Liver (tissue), 9 donors: ENCODE results near the gene DDX5. TPM values are rescaled to one million over a fixed set of nuclear protein-coding genes. Genes with fewer than 3 reads are reported as not detected.

Experiments
- DNase-seq: peaks from one replicate; pipeline ENCODE4 v3.0.0-alpha.2; 2017; ENCODE audit warnings: low spot score
- H3K27ac ChIP-seq, 2 donors: one replicate each; pipeline ENCODE4 v1.7.0; 2013; ENCODE audit warnings: inconsistent platforms in 2 of 2, low read length in 2 of 2, control low read depth in 1 of 2, low read depth in 1 of 2, mild to moderate bottlenecking in 1 of 2
- H3K27me3 ChIP-seq, 4 donors: one replicate each; pipeline versions ENCODE4 v1.6.1 to v1.7.0; 2013; ENCODE audit warnings: low read length in 3 of 4, inconsistent platforms in 1 of 4, mild to moderate bottlenecking in 1 of 4, moderate library complexity in 1 of 4; ENCODE audit not compliant: control insufficient read depth in 4 of 4, insufficient read depth in 4 of 4
- H3K36me3 ChIP-seq, 4 donors: one replicate each; pipeline versions ENCODE4 v1.6.1 to v1.7.0; 2013; ENCODE audit warnings: low read length in 3 of 4, mild to moderate bottlenecking in 3 of 4, low read depth in 1 of 4, moderate library complexity in 1 of 4; ENCODE audit not compliant: control insufficient read depth in 4 of 4, insufficient read depth in 3 of 4
- H3K4me1 ChIP-seq, 4 donors: one replicate each; pipeline versions ENCODE4 v1.6.1 to v1.7.0; 2013; ENCODE audit warnings: low read length in 3 of 4, mild to moderate bottlenecking in 3 of 4, moderate library complexity in 1 of 4; ENCODE audit not compliant: control insufficient read depth in 4 of 4, insufficient read depth in 4 of 4
- H3K4me3 ChIP-seq, 3 donors: one replicate each; pipeline versions ENCODE4 v1.6.1 to v1.7.0; 2013; ENCODE audit warnings: low read length in 3 of 3, control low read depth in 1 of 3, low read depth in 1 of 3, mild to moderate bottlenecking in 1 of 3
- H3K9ac ChIP-seq, 2 donors: one replicate each; pipeline ENCODE4 v1.7.0; 2013; ENCODE audit warnings: low read length in 2 of 2, mild to moderate bottlenecking in 2 of 2, moderate library complexity in 2 of 2, control low read depth in 1 of 2, low read depth in 1 of 2
- H3K9me3 ChIP-seq, 4 donors: one replicate each; pipeline versions ENCODE4 v1.6.1 to v1.7.0; 2013; ENCODE audit warnings: low read length in 3 of 4; ENCODE audit not compliant: control insufficient read depth in 4 of 4
- ATF3 ChIP-seq: IDR thresholded peaks from 2 replicates; pipeline ENCODE4 v1.6.1; 2016; ENCODE audit warnings: antibody characterized with exemption
- EGR1 ChIP-seq, 2 donors: IDR thresholded peaks; 2 replicates each; pipeline ENCODE4 v1.6.1; 2016 to 2018; ENCODE audit warnings: antibody characterized with exemption in 2 of 2, low read depth in 2 of 2
- FOXA2 ChIP-seq: IDR thresholded peaks from 2 replicates; pipeline ENCODE4 v1.6.1; 2016; ENCODE audit warnings: antibody characterized with exemption
- GABPA ChIP-seq, 2 donors: IDR thresholded peaks in 1 of 2; conservative IDR thresholded peaks in 1 of 2; 2 replicates each; pipeline ENCODE4 v1.6.1; 2016; ENCODE audit warnings: antibody characterized with exemption in 2 of 2, mild to moderate bottlenecking in 1 of 2, moderate library complexity in 1 of 2
- HNF4A ChIP-seq, 2 donors: conservative IDR thresholded peaks; 2 replicates each; pipeline ENCODE4 v1.6.1; 2016; ENCODE audit warnings: antibody characterized with exemption in 2 of 2, mild to moderate bottlenecking in 2 of 2
- HNF4G ChIP-seq: IDR thresholded peaks from 2 replicates; pipeline ENCODE4 v1.6.1; 2016; ENCODE audit warnings: antibody characterized with exemption
- JUND ChIP-seq, 2 donors: IDR thresholded peaks; 2 replicates each; pipeline ENCODE4 v1.6.1; 2016; ENCODE audit warnings: antibody characterized with exemption in 2 of 2
- NR2F2 ChIP-seq: IDR thresholded peaks from 2 replicates; pipeline ENCODE4 v1.6.1; 2016; ENCODE audit warnings: antibody characterized with exemption
- SP1 ChIP-seq: IDR thresholded peaks from 2 replicates; pipeline ENCODE4 v1.6.1; 2018; ENCODE audit warnings: antibody characterized with exemption, mild to moderate bottlenecking
- TAF1 ChIP-seq: conservative IDR thresholded peaks from 2 replicates; pipeline ENCODE4 v1.6.1; 2016; ENCODE audit warnings: antibody characterized with exemption, mild to moderate bottlenecking
- WGBS: extraction: QIAGEN DNeasy Blood & Tissue Kit; methylation state at CpG from one replicate; pipeline ENCODE4 v1.1.7; 2013; 5-methylcytosine and 5-hydroxymethylcytosine counted together
- polyA plus RNA-seq, 2 donors: library from polyadenylated mRNA; stranded (reverse) in 1 of 2; unstranded in 1 of 2; fragments of 200-250 nt in 1 of 2; fragments of >200 nt in 1 of 2; fragmentation: Nextera tagmentation in 1 of 2; extraction: Ambion mirVana in 1 of 2; gene quantifications; one replicate each; pipeline versions ENCODE4 v1.2.1 to v1.2.3, GENCODE V29; 2013 to 2015
- total RNA-seq, 2 donors: library from RNA; depleted of rRNA; stranded (reverse); fragments of >200 nt; gene quantifications; one replicate each; pipeline ENCODE4 v1.2.3, GENCODE V29; 2014
- TF ChIP-seq, protein P1 (sequence below): IDR thresholded peaks from 2 replicates; pipeline ENCODE4 v1.6.1; 2016; ENCODE audit warnings: antibody characterized with exemption
- TF ChIP-seq, protein P2 (sequence below): IDR thresholded peaks from 2 replicates; pipeline ENCODE4 v1.6.1; 2016; ENCODE audit warnings: antibody characterized with exemption, mild to moderate bottlenecking
- donor health status: healthy.
- donor health status: healthy.
- donor health status: healthy.
- donor health status: healthy.
- donor health status: healthy.

The DDX5 gene
- total and polyA plus RNA-seq, 4 donors: 165 to 357 (median 289) TPM

GRCh38 chr17:64554028-64554637 is 48.0 kb upstream of the DDX5 start:
- Histone ChIP-seq H3K4me1 (no peaks in the 10 kb centered on the region), H3K36me3 (peaks cover 5 to 10% (median 8%) of the 10 kb centered on the region in 4 donors), H3K27me3 (no peaks in the 10 kb centered on the region), H3K9me3 (no peaks in the 10 kb centered on the region), H3K27ac (no peak overlapping the region), H3K4me3 (no peak overlapping the region), H3K9ac (no peak overlapping the region)
- DNase-seq: no peak
- no peak for TF ChIP-seq GABPA (IDR thresholded peaks at IDR 0.05 in 1 of 2, conservative IDR thresholded peaks at IDR 0.05 in 1 of 2)
- TF ChIP-seq ATF3: no peak
- TF ChIP-seq, protein P1, sequence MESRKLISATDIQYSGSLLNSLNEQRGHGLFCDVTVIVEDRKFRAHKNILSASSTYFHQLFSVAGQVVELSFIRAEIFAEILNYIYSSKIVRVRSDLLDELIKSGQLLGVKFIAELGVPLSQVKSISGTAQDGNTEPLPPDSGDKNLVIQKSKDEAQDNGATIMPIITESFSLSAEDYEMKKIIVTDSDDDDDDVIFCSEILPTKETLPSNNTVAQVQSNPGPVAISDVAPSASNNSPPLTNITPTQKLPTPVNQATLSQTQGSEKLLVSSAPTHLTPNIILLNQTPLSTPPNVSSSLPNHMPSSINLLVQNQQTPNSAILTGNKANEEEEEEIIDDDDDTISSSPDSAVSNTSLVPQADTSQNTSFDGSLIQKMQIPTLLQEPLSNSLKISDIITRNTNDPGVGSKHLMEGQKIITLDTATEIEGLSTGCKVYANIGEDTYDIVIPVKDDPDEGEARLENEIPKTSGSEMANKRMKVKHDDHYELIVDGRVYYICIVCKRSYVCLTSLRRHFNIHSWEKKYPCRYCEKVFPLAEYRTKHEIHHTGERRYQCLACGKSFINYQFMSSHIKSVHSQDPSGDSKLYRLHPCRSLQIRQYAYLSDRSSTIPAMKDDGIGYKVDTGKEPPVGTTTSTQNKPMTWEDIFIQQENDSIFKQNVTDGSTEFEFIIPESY: no peak
- no peak for TF ChIP-seq NR2F2
- no peak for TF ChIP-seq HNF4A (conservative IDR thresholded peaks at IDR 0.05)
- TF ChIP-seq FOXA2: no peak
- no peak for TF ChIP-seq EGR1 (IDR thresholded peaks at IDR 0.05; ENCODE audit: low read depth in 2 of 2)
- TF ChIP-seq, protein P2, sequence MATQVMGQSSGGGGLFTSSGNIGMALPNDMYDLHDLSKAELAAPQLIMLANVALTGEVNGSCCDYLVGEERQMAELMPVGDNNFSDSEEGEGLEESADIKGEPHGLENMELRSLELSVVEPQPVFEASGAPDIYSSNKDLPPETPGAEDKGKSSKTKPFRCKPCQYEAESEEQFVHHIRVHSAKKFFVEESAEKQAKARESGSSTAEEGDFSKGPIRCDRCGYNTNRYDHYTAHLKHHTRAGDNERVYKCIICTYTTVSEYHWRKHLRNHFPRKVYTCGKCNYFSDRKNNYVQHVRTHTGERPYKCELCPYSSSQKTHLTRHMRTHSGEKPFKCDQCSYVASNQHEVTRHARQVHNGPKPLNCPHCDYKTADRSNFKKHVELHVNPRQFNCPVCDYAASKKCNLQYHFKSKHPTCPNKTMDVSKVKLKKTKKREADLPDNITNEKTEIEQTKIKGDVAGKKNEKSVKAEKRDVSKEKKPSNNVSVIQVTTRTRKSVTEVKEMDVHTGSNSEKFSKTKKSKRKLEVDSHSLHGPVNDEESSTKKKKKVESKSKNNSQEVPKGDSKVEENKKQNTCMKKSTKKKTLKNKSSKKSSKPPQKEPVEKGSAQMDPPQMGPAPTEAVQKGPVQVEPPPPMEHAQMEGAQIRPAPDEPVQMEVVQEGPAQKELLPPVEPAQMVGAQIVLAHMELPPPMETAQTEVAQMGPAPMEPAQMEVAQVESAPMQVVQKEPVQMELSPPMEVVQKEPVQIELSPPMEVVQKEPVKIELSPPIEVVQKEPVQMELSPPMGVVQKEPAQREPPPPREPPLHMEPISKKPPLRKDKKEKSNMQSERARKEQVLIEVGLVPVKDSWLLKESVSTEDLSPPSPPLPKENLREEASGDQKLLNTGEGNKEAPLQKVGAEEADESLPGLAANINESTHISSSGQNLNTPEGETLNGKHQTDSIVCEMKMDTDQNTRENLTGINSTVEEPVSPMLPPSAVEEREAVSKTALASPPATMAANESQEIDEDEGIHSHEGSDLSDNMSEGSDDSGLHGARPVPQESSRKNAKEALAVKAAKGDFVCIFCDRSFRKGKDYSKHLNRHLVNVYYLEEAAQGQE: no peak
- TF ChIP-seq TAF1: no peak
- TF ChIP-seq SP1: no peak

DNA sequence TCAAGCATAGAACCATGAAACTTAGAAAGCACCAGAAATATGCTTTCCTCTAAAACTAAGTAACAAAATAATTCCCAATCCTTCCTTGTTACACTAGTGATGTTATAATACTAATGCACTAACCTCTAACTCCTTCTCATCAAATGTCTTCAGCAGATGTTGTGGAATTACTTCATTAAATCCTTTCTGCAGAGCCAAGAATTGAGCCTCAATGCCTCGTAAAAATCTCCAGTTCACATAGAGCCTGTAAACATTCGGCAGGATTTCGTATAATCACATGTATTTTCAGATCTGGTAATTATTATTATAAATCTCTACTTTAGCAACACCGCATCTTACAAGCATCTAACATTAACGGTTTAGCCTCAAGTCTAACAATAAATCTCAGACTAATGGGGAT is 45.4 kb upstream of the DDX5 start:
- DNase-seq: no peak
- Histone ChIP-seq H3K27ac (no peak overlapping the region), H3K4me3 (no peak overlapping the region), H3K4me1 (no peaks in the 10 kb centered on the region), H3K9me3 (no peaks in the 10 kb centered on the region), H3K36me3 (peaks cover 5 to 23% (median 15%) of the 10 kb centered on the region in 4 donors), H3K9ac (no peak overlapping the region), H3K27me3 (no peaks in the 10 kb centered on the region)
- TF ChIP-seq JUND (IDR thresholded peaks at IDR 0.05) (no peak), ATF3 (no peak)
- WGBS: 95% methylated on average over 5 of the region's 5 CpGs

DNA sequence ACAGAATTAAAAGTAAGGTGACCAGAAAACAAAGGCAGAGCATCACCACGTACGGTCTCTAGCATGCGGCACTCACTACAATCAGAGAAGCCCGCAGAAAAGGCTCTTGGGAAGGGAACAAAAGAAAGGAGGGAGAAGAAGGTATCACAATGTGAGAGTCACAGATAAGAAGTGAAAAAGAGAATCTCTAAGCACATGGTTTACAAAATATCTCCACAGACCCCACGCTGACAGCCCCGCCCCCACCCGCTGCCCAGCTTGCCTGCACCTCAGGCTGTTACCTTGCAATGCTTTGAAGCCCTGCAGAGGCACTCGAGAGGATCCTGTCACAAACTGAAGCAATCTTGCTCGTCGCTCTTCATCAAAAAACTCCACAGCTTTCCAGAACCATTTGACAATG is 41.2 kb upstream of the DDX5 start:
- WGBS: 94% methylated on average over 10 of the region's 10 CpGs
- no peak overlapping the region for H3K9ac ChIP-seq
- H3K9me3 ChIP-seq: no peaks in the 10 kb centered on the region
- no peak for TF ChIP-seq HNF4G
- TF ChIP-seq, protein P1: no peak
- no peaks in the 10 kb centered on the region for H3K27me3 ChIP-seq
- no peak overlapping the region for H3K4me3 ChIP-seq
- no peaks in the 10 kb centered on the region for H3K4me1 ChIP-seq
- DNase-seq: no peak
- no peak overlapping the region for H3K27ac ChIP-seq
- H3K36me3 ChIP-seq: peaks cover 5 to 21% (median 13%) of the 10 kb centered on the region in 4 donors
